Measurements from ENCODE around the gene ZNF106.

ZNF106 gene

DNA sequence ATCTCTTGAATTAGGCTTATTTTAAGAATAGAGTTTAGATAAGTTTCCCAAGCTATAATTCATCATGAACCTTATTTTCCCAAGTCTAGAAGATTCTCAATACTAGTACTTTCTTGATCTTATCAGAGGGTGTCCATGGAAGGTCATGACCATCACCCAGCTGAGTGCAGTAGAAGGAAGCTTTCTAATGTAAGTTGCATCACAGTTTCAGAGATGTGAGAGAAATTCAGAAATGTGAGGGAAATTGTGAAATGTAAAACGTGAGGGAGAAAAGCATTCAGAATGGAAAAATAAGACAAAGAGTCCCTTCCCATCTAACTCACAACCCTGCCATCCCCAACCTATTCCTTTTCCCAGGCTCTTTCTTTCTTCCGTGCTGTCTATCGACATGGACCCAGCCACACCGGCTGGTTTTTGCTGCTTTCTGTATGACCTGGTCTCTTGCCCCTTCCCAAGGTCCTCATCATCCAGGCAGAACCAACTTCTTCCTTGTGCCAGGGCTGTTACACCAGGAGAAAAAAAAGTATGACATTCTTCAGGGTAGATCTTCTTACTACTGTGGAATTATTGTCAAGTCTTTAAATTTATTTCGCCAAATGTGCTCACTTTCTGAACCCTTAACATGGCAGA lies 124.9 kb downstream of the ZNF106 start:
- no peak for ATAC-seq
- TF ChIP-seq OSR1 (CRISPR knock-in tag; IDR thresholded peaks at IDR 0.05) (no peak), PPARA (CRISPR knock-in tag; IDR thresholded peaks at IDR 0.05; ENCODE audit: borderline replicate concordance) (no peak), ZNF565 (CRISPR knock-in tag; conservative IDR thresholded peaks at IDR 0.05; ENCODE audit: low read depth) (no peak), GLIS3 (CRISPR knock-in tag; IDR thresholded peaks at IDR 0.05) (no peak), CSRNP3 (CRISPR knock-in tag; IDR thresholded peaks at IDR 0.05) (no peak), ZNF8 (CRISPR knock-in tag; IDR thresholded peaks at IDR 0.05) (no peak), CREB5 (CRISPR knock-in tag; IDR thresholded peaks at IDR 0.05; ENCODE audit: low read depth) (no peak), BACH2 (CRISPR knock-in tag; IDR thresholded peaks at IDR 0.05; ENCODE audit: borderline replicate concordance) (no peak)

DNA sequence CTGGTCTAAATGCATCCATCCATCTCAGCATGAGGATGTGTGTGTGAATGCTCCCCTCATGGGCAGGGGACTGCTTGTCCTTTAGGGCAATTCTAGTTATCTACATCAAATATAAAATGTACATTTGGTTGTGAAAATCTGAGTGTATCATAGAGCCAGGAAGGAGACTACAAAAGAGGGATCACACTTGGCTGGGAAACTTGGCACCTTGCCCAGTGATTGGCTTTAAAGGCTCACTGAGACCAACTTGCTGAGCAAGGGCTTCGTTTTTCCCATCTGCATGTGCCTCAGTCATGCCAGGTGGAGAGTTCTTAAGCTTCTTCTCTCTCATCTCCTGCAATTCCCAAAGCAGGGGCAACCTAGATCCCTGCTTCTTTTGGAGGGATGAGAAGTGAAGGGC lies 126.4 kb downstream of the ZNF106 start:
- no peak for ATAC-seq
- no peak for TF ChIP-seq CSDC2 (CRISPR knock-in tag; IDR thresholded peaks at IDR 0.05)
- TF ChIP-seq PPARA (CRISPR knock-in tag; IDR thresholded peaks at IDR 0.05; ENCODE audit: borderline replicate concordance), result no peak
- TF ChIP-seq SNAI2 (CRISPR knock-in tag; IDR thresholded peaks at IDR 0.05), result no peak
- TF ChIP-seq TCF4 (CRISPR knock-in tag; IDR thresholded peaks at IDR 0.05; ENCODE audit: borderline replicate concordance), result no peak
- no peak for TF ChIP-seq ESRRG (CRISPR knock-in tag; IDR thresholded peaks at IDR 0.05)
- TF ChIP-seq ARNTL (CRISPR knock-in tag; IDR thresholded peaks at IDR 0.05; ENCODE audit: borderline replicate concordance, low read depth), result no peak
- TF ChIP-seq, protein P1, sequence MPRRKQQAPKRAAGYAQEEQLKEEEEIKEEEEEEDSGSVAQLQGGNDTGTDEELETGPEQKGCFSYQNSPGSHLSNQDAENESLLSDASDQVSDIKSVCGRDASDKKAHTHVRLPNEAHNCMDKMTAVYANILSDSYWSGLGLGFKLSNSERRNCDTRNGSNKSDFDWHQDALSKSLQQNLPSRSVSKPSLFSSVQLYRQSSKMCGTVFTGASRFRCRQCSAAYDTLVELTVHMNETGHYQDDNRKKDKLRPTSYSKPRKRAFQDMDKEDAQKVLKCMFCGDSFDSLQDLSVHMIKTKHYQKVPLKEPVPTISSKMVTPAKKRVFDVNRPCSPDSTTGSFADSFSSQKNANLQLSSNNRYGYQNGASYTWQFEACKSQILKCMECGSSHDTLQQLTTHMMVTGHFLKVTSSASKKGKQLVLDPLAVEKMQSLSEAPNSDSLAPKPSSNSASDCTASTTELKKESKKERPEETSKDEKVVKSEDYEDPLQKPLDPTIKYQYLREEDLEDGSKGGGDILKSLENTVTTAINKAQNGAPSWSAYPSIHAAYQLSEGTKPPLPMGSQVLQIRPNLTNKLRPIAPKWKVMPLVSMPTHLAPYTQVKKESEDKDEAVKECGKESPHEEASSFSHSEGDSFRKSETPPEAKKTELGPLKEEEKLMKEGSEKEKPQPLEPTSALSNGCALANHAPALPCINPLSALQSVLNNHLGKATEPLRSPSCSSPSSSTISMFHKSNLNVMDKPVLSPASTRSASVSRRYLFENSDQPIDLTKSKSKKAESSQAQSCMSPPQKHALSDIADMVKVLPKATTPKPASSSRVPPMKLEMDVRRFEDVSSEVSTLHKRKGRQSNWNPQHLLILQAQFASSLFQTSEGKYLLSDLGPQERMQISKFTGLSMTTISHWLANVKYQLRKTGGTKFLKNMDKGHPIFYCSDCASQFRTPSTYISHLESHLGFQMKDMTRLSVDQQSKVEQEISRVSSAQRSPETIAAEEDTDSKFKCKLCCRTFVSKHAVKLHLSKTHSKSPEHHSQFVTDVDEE (CRISPR knock-in tag; IDR thresholded peaks at IDR 0.05), result no peak
- TF ChIP-seq CSRNP3 (CRISPR knock-in tag; IDR thresholded peaks at IDR 0.05), result no peak
- TF ChIP-seq GLIS3 (CRISPR knock-in tag; IDR thresholded peaks at IDR 0.05), result no peak
- TF ChIP-seq BACH2 (CRISPR knock-in tag; IDR thresholded peaks at IDR 0.05; ENCODE audit: borderline replicate concordance), result no peak
- no peak for TF ChIP-seq PATZ1 (CRISPR knock-in tag; IDR thresholded peaks at IDR 0.05; ENCODE audit: borderline replicate concordance)
- no peak for TF ChIP-seq RARB (CRISPR knock-in tag; IDR thresholded peaks at IDR 0.05)
- TF ChIP-seq ZFP30 (CRISPR knock-in tag; IDR thresholded peaks at IDR 0.05), result no peak
- no peak for TF ChIP-seq ZC3H10 (CRISPR knock-in tag; IDR thresholded peaks at IDR 0.05)
- no peak for TF ChIP-seq OSR1 (CRISPR knock-in tag; IDR thresholded peaks at IDR 0.05)
- TF ChIP-seq ZFP3 (CRISPR knock-in tag; IDR thresholded peaks at IDR 0.05), result no peak
- TF ChIP-seq, protein P2, sequence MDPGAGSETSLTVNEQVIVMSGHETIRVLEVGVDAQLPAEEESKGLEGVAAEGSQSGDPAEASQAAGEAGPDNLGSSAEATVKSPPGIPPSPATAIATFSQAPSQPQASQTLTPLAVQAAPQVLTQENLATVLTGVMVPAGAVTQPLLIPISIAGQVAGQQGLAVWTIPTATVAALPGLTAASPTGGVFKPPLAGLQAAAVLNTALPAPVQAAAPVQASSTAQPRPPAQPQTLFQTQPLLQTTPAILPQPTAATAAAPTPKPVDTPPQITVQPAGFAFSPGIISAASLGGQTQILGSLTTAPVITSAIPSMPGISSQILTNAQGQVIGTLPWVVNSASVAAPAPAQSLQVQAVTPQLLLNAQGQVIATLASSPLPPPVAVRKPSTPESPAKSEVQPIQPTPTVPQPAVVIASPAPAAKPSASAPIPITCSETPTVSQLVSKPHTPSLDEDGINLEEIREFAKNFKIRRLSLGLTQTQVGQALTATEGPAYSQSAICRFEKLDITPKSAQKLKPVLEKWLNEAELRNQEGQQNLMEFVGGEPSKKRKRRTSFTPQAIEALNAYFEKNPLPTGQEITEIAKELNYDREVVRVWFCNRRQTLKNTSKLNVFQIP (CRISPR knock-in tag; IDR thresholded peaks at IDR 0.05; ENCODE audit: borderline replicate concordance, low read depth), result no peak
- TF ChIP-seq TOX (CRISPR knock-in tag; IDR thresholded peaks at IDR 0.05; ENCODE audit: borderline replicate concordance), result no peak
- TF ChIP-seq ZNF70 (CRISPR knock-in tag; IDR thresholded peaks at IDR 0.05), result no peak
- no peak for TF ChIP-seq ZNF565 (CRISPR knock-in tag; conservative IDR thresholded peaks at IDR 0.05; ENCODE audit: low read depth)
